HG02943 (cell line): ENCODE data around the gene C1RL.
"Not testable (repeated sequence)": the region's sequence is repeated elsewhere in the genome, so short reads cannot be mapped to it uniquely, and the experiment has no call there.

ENCODE experiments used
- ATAC-seq: cut with Tn5 transposase; IDR thresholded peaks from one replicate; pipeline ENCODE4 v1.9.1; 2021; ENCODE audit warnings: mild to moderate bottlenecking, low read depth, moderate library complexity; ENCODE audit not compliant: unreplicated experiment

Gene C1RL

GRCh38 chr12:7117670-7118069, 8.7 kb upstream of the C1RL start:
- ATAC-seq: no peak

GRCh38 chr12:7116916-7117315, 7.9 kb upstream of the C1RL start:
- no peak for ATAC-seq

GRCh38 chr12:7116196-7116595, 7.2 kb upstream of the C1RL start:
- ATAC-seq: no peak

GRCh38 chr12:7114851-7115250, 5.8 kb upstream of the C1RL start:
- ATAC-seq: no peak

- no peak for ATAC-seq
These were observed 5.0 kb upstream of the C1RL start for GRCh38 chr12:7114008-7114407.

GRCh38 chr12:7113389-7113871, 4.4 kb upstream of the C1RL start:
- ATAC-seq: no peak

- no peak for ATAC-seq
These were observed 3.0 kb upstream of the C1RL start for GRCh38 chr12:7112041-7112440.

GRCh38 chr12:7110661-7111060, 1.6 kb upstream of the C1RL start:
- no peak for ATAC-seq

GRCh38 chr12:7109572-7109920, 532 bp upstream of the C1RL start:
- no peak for ATAC-seq

- ATAC-seq: peak; percentile 79
These were observed 815 bp downstream of the C1RL start for GRCh38 chr12:7108003-7108795.

GRCh38 chr12:7107636-7108002, 1.4 kb downstream of the C1RL start:
- no peak for ATAC-seq

- ATAC-seq: not testable (repeated sequence)
These were observed 1.8 kb downstream of the C1RL start for GRCh38 chr12:7107181-7107580.

- no peak for ATAC-seq
These were observed 2.9 kb downstream of the C1RL start for GRCh38 chr12:7106082-7106481.

GRCh38 chr12:7103837-7104584, 5.0 kb downstream of the C1RL start:
- ATAC-seq: no peak

- no peak for ATAC-seq
These were observed 6.4 kb downstream of the C1RL start for GRCh38 chr12:7102582-7102981.

GRCh38 chr12:7101694-7102131, 7.3 kb downstream of the C1RL start:
- ATAC-seq: no peak

GRCh38 chr12:7101047-7101693, 7.8 kb downstream of the C1RL start:
- no peak for ATAC-seq

- no peak for ATAC-seq
These were observed 8.8 kb downstream of the C1RL start for GRCh38 chr12:7100239-7100638.

- no peak for ATAC-seq
These were observed 9.6 kb downstream of the C1RL start for GRCh38 chr12:7099290-7099996.

GRCh38 chr12:7096979-7097378, 12.0 kb downstream of the C1RL start:
- no peak for ATAC-seq
